Uterus (tissue), 4 donors: ENCODE data around the gene C1QTNF1. TPM values are rescaled to one million over a fixed set of nuclear protein-coding genes. Genes with fewer than 3 reads are reported as not detected.
"Not testable (repeated sequence)": the region's sequence is repeated elsewhere in the genome, so short reads cannot be mapped to it uniquely, and the experiment has no call there.

Experiments used
- DNase-seq, 2 donors: peaks; one replicate each; pipeline ENCODE4 v3.0.0-alpha.2; 2019 to 2020
- H3K27ac ChIP-seq, 2 donors: fragments of 200-600 bp; sonication (generic); 1 replicate in 1 of 2; 2 replicates in 1 of 2; pipeline ENCODE4 v1.5.1; 2016 to 2018
- H3K27me3 ChIP-seq, 2 donors: fragments of 200-600 bp; sonication (generic); one replicate each; pipeline ENCODE4 v1.5.1; 2018 to 2019; ENCODE audit warnings: control low read depth in 1 of 2
- H3K36me3 ChIP-seq, 2 donors: fragments of 200-600 bp; sonication (generic); one replicate each; pipeline ENCODE4 v1.5.1; 2019; ENCODE audit warnings: control low read depth in 1 of 2
- H3K4me1 ChIP-seq, 2 donors: fragments of 200-600 bp; sonication (generic); one replicate each; pipeline ENCODE4 v1.5.1; 2018 to 2019; ENCODE audit warnings: control low read depth in 1 of 2
- H3K4me3 ChIP-seq, 2 donors: fragments of 200-600 bp; sonication (generic); 1 replicate in 1 of 2; 2 replicates in 1 of 2; pipeline ENCODE4 v1.5.1; 2018 to 2019; ENCODE audit warnings: mild to moderate bottlenecking in 1 of 2
- H3K9me3 ChIP-seq, 2 donors: fragments of 200-600 bp; sonication (generic); one replicate each; pipeline ENCODE4 v1.5.1; 2019; ENCODE audit warnings: control low read depth in 1 of 2
- CTCF ChIP-seq, 4 experiments: fragments of 200-600 bp in 2 of 4; fragments of 450-650 bp in 2 of 4; sonication (generic) in 2 of 4; IDR thresholded peaks; one replicate each; pipeline ENCODE4 v1.5.1; 2016 to 2019; ENCODE audit warnings: antibody characterized with exemption in 4 of 4, mild to moderate bottlenecking in 2 of 4, moderate library complexity in 1 of 4
- POLR2A ChIP-seq, 2 donors: fragments of 450-650 bp; IDR thresholded peaks; one replicate each; pipeline ENCODE4 v1.6.1; 2016; ENCODE audit warnings: antibody characterized with exemption in 2 of 2, mild to moderate bottlenecking in 1 of 2, moderate library complexity in 1 of 2
- intact Hi-C: fragments of 100-400 bp; cut with DNase I; formaldehyde crosslinking; loops from one replicate; pipeline ENCODE4 v1.15.1; 2023; ENCODE audit warnings: low total_unique reads
- total RNA-seq, 4 donors: library from RNA; depleted of rRNA in 3 of 4; stranded (reverse); fragments of >200 nt in 3 of 4; gene quantifications; one replicate each; pipeline versions ENCODE4 v1.1.0 to v1.2.4, GENCODE V29; 2014 to 2023
- donor health status: DM: yes; HTN: yes; CAD: no.

Gene C1QTNF1
- total RNA-seq, 4 donors from 2014 or later: 2.9 to 80.8 (median 39.6) TPM

GRCh38 chr17:79019632-79020584 is 4.1 kb upstream of the C1QTNF1 start:
- peaks cover 0 to 9% of the 10 kb centered on the region in 2 donors for H3K4me1 ChIP-seq
- H3K4me3 ChIP-seq: no peak overlapping the region
- no peaks in the 10 kb centered on the region for H3K36me3 ChIP-seq
- DNase-seq: peak; percentile 56 to 72
- no peaks in the 10 kb centered on the region for H3K9me3 ChIP-seq
- TF ChIP-seq CTCF (IDR thresholded peaks at IDR 0.05) (peak; percentile 62 to 76 (median 66)), POLR2A (IDR thresholded peaks at IDR 0.05) (no peak)
- H3K27me3 ChIP-seq: no peaks in the 10 kb centered on the region
- peak overlapping the region; percentile 42 to 47 for H3K27ac ChIP-seq
- intact Hi-C loops: no loop called here

- H3K4me3 ChIP-seq: no peak overlapping the region
- intact Hi-C loops: no loop called here
- no peaks in the 10 kb centered on the region for H3K27me3 ChIP-seq
- H3K9me3 ChIP-seq: no peaks in the 10 kb centered on the region
- H3K4me1 ChIP-seq: peaks cover 0 to 11% of the 10 kb centered on the region in 2 donors
- DNase-seq: peak in 1 of 2 donors; percentile 3
- H3K36me3 ChIP-seq: no peaks in the 10 kb centered on the region
- H3K27ac ChIP-seq: peak overlapping the region; percentile 42 to 47
- TF ChIP-seq POLR2A (IDR thresholded peaks at IDR 0.05): no peak
- TF ChIP-seq CTCF (IDR thresholded peaks at IDR 0.05): no peak
Measured at GRCh38 chr17:79020631-79021301, 3.2 kb upstream of the C1QTNF1 start.

GRCh38 chr17:79021929-79022328 is 2.0 kb upstream of the C1QTNF1 start:
- intact Hi-C loops, H3K27me3 ChIP-seq, H3K36me3 ChIP-seq, H3K4me3 ChIP-seq, H3K9me3 ChIP-seq: not testable (repeated sequence)
- DNase-seq: peak in 1 of 2 donors; percentile 4
- Histone ChIP-seq H3K27ac (peak overlapping the region in 1 of 2 donors; percentile 47), H3K4me1 (peaks cover 0 to 18% of the 10 kb centered on the region in 2 donors)

GRCh38 chr17:79022507-79022991 is 1.4 kb upstream of the C1QTNF1 start:
- H3K4me1 ChIP-seq: peaks cover 6 to 23% of the 10 kb centered on the region in 2 donors
- no peaks in the 10 kb centered on the region for H3K27me3 ChIP-seq
- H3K27ac ChIP-seq: peak overlapping the region; percentile 23 to 53
- TF ChIP-seq POLR2A (IDR thresholded peaks at IDR 0.05): no peak
- no peak for TF ChIP-seq CTCF (IDR thresholded peaks at IDR 0.05)
- no peak overlapping the region for H3K4me3 ChIP-seq
- H3K9me3 ChIP-seq: no peaks in the 10 kb centered on the region
- no peaks in the 10 kb centered on the region for H3K36me3 ChIP-seq
- intact Hi-C loops: no loop called here
- DNase-seq: peak in 1 of 2 donors; percentile 25

GRCh38 chr17:79023180-79023705 is 726 bp upstream of the C1QTNF1 start:
- peak overlapping the region; percentile 23 to 53 for H3K27ac ChIP-seq
- no peaks in the 10 kb centered on the region for H3K36me3 ChIP-seq
- H3K4me1 ChIP-seq: peaks cover 7 to 23% of the 10 kb centered on the region in 2 donors
- peak in 1 of 2 donors; percentile 7 for DNase-seq
- intact Hi-C loops: no loop called here
- TF ChIP-seq CTCF (IDR thresholded peaks at IDR 0.05) (no peak), POLR2A (IDR thresholded peaks at IDR 0.05) (no peak)
- H3K9me3 ChIP-seq: no peaks in the 10 kb centered on the region
- no peak overlapping the region for H3K4me3 ChIP-seq
- no peaks in the 10 kb centered on the region for H3K27me3 ChIP-seq
